Measurements from ENCODE around the gene RHOJ. TPM values are rescaled to one million over a fixed set of nuclear protein-coding genes. Genes with fewer than 3 reads are reported as not detected.
A peak's percentile ranks its signal among the peaks of the same experiment; 100 is the strongest.

RHOJ gene
- total RNA-seq, 6 donors from 2014 or later, result 4.6 to 42.5 (median 14.7) TPM

DNA sequence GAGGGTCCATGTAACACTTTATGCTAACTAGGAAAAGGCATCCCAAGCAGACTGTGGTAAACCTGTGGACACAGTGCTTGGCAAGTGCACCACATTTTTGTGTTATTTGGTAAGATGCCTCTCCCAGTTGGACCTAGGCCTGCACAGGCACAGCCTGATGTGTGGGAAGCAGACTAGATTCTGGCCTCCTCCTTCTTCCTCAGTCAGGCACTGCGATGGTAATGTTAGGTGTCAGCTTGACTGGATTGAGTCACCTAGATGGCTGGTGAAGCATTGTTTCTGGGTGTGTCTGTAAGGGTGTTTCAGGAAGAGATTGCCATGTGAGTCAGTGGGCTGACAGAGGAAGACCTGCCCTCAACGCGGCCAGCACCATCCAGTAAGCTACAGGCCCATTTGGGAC, 25.3 kb upstream of the RHOJ start:
- DNase-seq, result no peak
- TF ChIP-seq EP300 (IDR thresholded peaks at IDR 0.05), result no peak
- TF ChIP-seq, protein P1, sequence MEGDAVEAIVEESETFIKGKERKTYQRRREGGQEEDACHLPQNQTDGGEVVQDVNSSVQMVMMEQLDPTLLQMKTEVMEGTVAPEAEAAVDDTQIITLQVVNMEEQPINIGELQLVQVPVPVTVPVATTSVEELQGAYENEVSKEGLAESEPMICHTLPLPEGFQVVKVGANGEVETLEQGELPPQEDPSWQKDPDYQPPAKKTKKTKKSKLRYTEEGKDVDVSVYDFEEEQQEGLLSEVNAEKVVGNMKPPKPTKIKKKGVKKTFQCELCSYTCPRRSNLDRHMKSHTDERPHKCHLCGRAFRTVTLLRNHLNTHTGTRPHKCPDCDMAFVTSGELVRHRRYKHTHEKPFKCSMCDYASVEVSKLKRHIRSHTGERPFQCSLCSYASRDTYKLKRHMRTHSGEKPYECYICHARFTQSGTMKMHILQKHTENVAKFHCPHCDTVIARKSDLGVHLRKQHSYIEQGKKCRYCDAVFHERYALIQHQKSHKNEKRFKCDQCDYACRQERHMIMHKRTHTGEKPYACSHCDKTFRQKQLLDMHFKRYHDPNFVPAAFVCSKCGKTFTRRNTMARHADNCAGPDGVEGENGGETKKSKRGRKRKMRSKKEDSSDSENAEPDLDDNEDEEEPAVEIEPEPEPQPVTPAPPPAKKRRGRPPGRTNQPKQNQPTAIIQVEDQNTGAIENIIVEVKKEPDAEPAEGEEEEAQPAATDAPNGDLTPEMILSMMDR (IDR thresholded peaks at IDR 0.05), result no peak
- TF ChIP-seq POLR2A (IDR thresholded peaks at IDR 0.05), result no peak
- TF ChIP-seq POLR2AphosphoS5 (IDR thresholded peaks at IDR 0.05), result no peak
- Histone ChIP-seq H3K4me1 (peaks cover 0 to 12% (median 2%) of the 10 kb centered on the region in 4 donors), H3K9me3 (no peaks in the 10 kb centered on the region), H3K4me3 (no peak overlapping the region), H3K27ac (peak overlapping the region in 1 of 4 donors; percentile 43), H3K27me3 (no peaks in the 10 kb centered on the region), H3K36me3 (no peaks in the 10 kb centered on the region)
- ATAC-seq (ENCODE audit: low FRiP score in 2 of 2), result peak in 1 of 2 donors; percentile 78
- 78 to 93% methylated on average over 2 to 3 of the region's 3 CpGs for WGBS, 2 donors

DNA sequence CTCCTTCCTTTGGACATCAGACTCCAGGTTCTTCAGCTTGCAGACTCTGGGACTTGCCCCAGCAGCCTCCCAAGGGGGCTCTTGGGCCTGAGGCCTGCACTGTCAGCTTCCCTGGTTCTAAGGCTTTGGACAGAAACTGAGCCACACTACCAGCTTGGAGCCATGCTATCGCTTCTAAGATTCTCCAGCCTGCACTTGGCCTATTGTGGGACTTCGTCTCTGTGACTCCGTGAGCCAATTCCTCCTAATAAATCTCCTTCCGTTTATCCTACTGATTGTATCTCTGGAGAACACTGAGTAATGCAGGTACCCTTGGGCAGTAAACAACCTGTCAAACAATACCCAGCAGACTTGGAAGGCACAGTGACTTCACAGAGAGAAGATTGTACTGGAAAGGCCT, 24.9 kb upstream of the RHOJ start:
- no peaks in the 10 kb centered on the region for H3K9me3 ChIP-seq
- H3K4me1 ChIP-seq, result peaks cover 0 to 9% (median 1%) of the 10 kb centered on the region in 4 donors
- DNase-seq (no peak), ATAC-seq (ENCODE audit: low FRiP score in 2 of 2) (no peak)
- H3K36me3 ChIP-seq, result no peaks in the 10 kb centered on the region
- no peak overlapping the region for H3K4me3 ChIP-seq
- H3K27ac ChIP-seq, result peak overlapping the region in 1 of 4 donors; percentile 43
- TF ChIP-seq, protein P1 (IDR thresholded peaks at IDR 0.05), result no peak
- TF ChIP-seq POLR2A (IDR thresholded peaks at IDR 0.05) (no peak), EP300 (IDR thresholded peaks at IDR 0.05) (no peak), POLR2AphosphoS5 (IDR thresholded peaks at IDR 0.05) (no peak)
- WGBS, 2 donors, result 69% methylated on average over 4 of the region's 4 CpGs
- H3K27me3 ChIP-seq, result no peaks in the 10 kb centered on the region

DNA sequence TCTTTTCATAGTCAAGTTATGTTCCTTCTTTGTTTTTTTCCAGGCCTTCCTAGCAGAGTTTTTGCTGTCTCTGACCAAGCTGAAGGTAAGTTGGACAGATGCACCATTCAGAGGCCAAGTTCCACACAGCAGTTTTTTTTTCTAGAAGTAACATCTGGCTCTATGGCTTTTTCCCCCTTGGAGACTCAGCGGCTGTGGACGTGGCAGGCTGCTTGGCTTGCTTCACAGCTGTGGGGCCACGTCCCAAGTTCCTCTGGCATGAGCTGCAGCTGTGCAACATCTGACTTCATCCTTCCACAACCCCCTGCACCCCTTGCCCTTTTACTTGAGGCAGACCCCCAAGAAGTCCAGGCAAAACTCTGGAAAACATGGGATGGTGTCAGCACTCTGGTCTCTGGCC, 24.2 kb upstream of the RHOJ start:
- Histone ChIP-seq H3K9me3 (no peaks in the 10 kb centered on the region), H3K27ac (no peak overlapping the region), H3K4me3 (no peak overlapping the region), H3K27me3 (no peaks in the 10 kb centered on the region), H3K4me1 (peaks cover 0 to 8% (median 0%) of the 10 kb centered on the region in 4 donors), H3K36me3 (no peaks in the 10 kb centered on the region)
- ATAC-seq (ENCODE audit: low FRiP score in 2 of 2), result peak in 1 of 2 donors; percentile 48
- DNase-seq, result peak in 1 of 2 donors; percentile 20
- WGBS, 2 donors, result 76 to 78% methylated on average over 3 of the region's 3 CpGs
- TF ChIP-seq, protein P1 (IDR thresholded peaks at IDR 0.05), result no peak
- TF ChIP-seq POLR2AphosphoS5 (IDR thresholded peaks at IDR 0.05) (no peak), POLR2A (IDR thresholded peaks at IDR 0.05) (no peak), EP300 (IDR thresholded peaks at IDR 0.05) (no peak)

DNA sequence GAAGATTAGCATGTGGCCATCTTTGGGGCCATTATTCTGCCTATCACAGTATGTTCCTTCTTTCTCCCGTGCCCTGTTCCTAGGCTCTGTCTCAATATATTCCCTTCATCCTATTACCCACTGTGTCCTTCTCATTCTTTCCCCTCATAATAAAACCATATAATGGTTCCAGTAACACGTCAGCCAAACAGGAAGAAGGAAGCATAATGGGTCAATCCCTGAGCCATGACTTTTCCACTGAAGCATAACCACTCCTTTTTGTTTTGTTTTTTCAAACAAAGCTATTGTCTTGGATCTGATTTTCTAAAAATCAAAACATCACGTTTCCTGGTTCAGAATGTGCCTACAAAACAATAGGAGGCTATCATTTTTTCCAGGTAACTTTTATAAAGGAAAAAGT, 21.3 kb upstream of the RHOJ start:
- WGBS, 2 donors, result 63 to 64% methylated on average over 3 of the region's 3 CpGs
- no peak overlapping the region for H3K4me3 ChIP-seq
- no peak for ATAC-seq (ENCODE audit: low FRiP score in 2 of 2)
- no peaks in the 10 kb centered on the region for H3K27me3 ChIP-seq
- no peaks in the 10 kb centered on the region for H3K36me3 ChIP-seq
- peaks cover 0 to 8% (median 0%) of the 10 kb centered on the region in 4 donors for H3K4me1 ChIP-seq
- no peaks in the 10 kb centered on the region for H3K9me3 ChIP-seq
- TF ChIP-seq, protein P1 (IDR thresholded peaks at IDR 0.05), result no peak
- TF ChIP-seq POLR2A (IDR thresholded peaks at IDR 0.05) (no peak), EP300 (IDR thresholded peaks at IDR 0.05) (no peak), POLR2AphosphoS5 (IDR thresholded peaks at IDR 0.05) (no peak)
- no peak overlapping the region for H3K27ac ChIP-seq
- no peak for DNase-seq

DNA sequence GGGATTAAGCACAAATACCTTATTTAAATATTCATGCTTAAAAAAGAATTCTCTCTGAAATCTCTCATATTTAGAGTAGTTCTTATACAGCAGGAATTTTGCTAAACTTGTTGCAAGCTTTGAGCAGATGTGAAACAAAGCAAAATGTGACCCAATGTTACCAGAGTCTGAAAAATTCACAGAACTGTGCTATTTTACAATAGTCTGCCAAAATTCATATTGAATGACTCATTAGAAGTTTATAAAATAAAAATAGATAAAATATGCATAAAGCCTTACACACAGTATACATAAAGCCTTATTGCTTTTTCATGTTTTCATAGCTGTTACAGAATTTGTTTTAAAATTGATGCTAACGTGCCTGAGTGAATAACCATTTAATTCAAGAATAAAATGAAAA, 17.8 kb upstream of the RHOJ start:
- no peak overlapping the region for H3K4me3 ChIP-seq
- TF ChIP-seq, protein P1 (IDR thresholded peaks at IDR 0.05), result no peak
- TF ChIP-seq EP300 (IDR thresholded peaks at IDR 0.05) (no peak), POLR2AphosphoS5 (IDR thresholded peaks at IDR 0.05) (no peak), POLR2A (IDR thresholded peaks at IDR 0.05) (no peak)
- H3K36me3 ChIP-seq, result no peaks in the 10 kb centered on the region
- no peaks in the 10 kb centered on the region for H3K4me1 ChIP-seq
- ATAC-seq (ENCODE audit: low FRiP score in 2 of 2) (no peak), DNase-seq (no peak)
- no peak overlapping the region for H3K27ac ChIP-seq
- WGBS, 2 donors, result 73 to 80% methylated on average over 1 of the region's 1 CpG
- no peaks in the 10 kb centered on the region for H3K27me3 ChIP-seq
- H3K9me3 ChIP-seq, result no peaks in the 10 kb centered on the region
